EL (cell line): ENCODE measurements around the gene KRT80.
"Not testable (repeated sequence)": the region's sequence is repeated elsewhere in the genome, so short reads cannot be mapped to it uniquely, and the experiment has no call there.

ENCODE experiments used
- DNase-seq: peaks from one replicate; pipeline ENCODE4 v3.0.0-alpha.2; 2016

The KRT80 gene

GRCh38 chr12:52191841-52192791, at the start of gene KRT80:
TSS of gene KRT80 (minus strand) at chr12:52192014. CDS start at chr12:52191902, 112 bp downstream.
- peak; percentile 99 for DNase-seq

GRCh38 chr12:52241205-52241842, 49.5 kb upstream of the KRT80 start:
- DNase-seq, result no peak

GRCh38 chr12:52240247-52240646, 48.4 kb upstream of the KRT80 start:
- DNase-seq, result not testable (repeated sequence)

- no peak for DNase-seq
Measured at GRCh38 chr12:52239767-52240166, 48.0 kb upstream of the KRT80 start.

GRCh38 chr12:52238916-52239646, 47.3 kb upstream of the KRT80 start:
- DNase-seq, result no peak

- DNase-seq, result no peak
Measured at GRCh38 chr12:52238207-52238840, 46.5 kb upstream of the KRT80 start.

GRCh38 chr12:52236386-52237050, 44.7 kb upstream of the KRT80 start:
- no peak for DNase-seq

GRCh38 chr12:52235822-52236361, 44.1 kb upstream of the KRT80 start:
- no peak for DNase-seq

- peak; percentile 75 for DNase-seq
Measured at GRCh38 chr12:52235001-52235764, 43.4 kb upstream of the KRT80 start.

- DNase-seq, result no peak
Measured at GRCh38 chr12:52234223-52234810, 42.5 kb upstream of the KRT80 start.

GRCh38 chr12:52233462-52234207, 41.8 kb upstream of the KRT80 start:
- DNase-seq, result no peak

- peak; percentile 35 for DNase-seq
Measured at GRCh38 chr12:52232674-52233461, 41.1 kb upstream of the KRT80 start, which contains the start of gene KRT7. TSS of gene KRT7 (plus strand) at chr12:52233243. CDS start at chr12:52233297, 54 bp downstream.

- DNase-seq, result no peak
Measured at GRCh38 chr12:52232203-52232673, 40.4 kb upstream of the KRT80 start.

GRCh38 chr12:52231305-52232202, 39.7 kb upstream of the KRT80 start:
- DNase-seq, result no peak

- DNase-seq, result peak; percentile 93
Measured at GRCh38 chr12:52230364-52231281, 38.8 kb upstream of the KRT80 start.

- DNase-seq, result no peak
Measured at GRCh38 chr12:52229836-52230343, 38.1 kb upstream of the KRT80 start.
